Fibroblast of lung (primary cell): ENCODE results near the gene UBE3D.

Experiments used
- EZH2 ChIP-seq: IDR thresholded peaks from 2 replicates; pipeline ENCODE4 v1.5.1; 2012; ENCODE audit warnings: low read length, control low read depth, mild to moderate bottlenecking; ENCODE audit errors: missing control alignments
- TF ChIP-seq, protein P1 (sequence below), 2 donors: IDR thresholded peaks in 1 of 2; conservative IDR thresholded peaks in 1 of 2; 1 replicate in 1 of 2; 2 replicates in 1 of 2; pipeline ENCODE4 v1.5.1; 2011 to 2012; ENCODE audit warnings: low read length in 2 of 2, control low read depth in 1 of 2, inconsistent platforms in 1 of 2, low read depth in 1 of 2, mild to moderate bottlenecking in 1 of 2

DNA sequence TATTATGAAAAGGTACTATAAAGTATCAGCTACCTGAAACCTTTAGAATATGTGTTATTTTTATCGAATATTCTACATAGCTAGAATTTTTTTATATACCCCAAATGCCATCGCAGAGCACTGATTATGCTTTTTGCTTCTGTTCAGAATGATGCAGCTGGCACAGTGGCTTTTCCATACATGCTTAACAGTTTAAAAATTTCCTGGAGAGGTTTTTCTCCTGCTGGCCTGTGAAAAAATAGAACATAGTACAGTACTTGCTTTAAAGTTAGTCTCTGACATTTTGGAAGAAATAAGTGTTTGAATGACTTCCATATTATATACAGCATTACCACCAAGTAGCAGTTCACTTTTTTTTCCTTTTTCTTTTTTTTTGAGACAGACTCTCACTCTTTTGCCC is 7.1 kb upstream of the UBE3D start:
- TF ChIP-seq, protein P1, sequence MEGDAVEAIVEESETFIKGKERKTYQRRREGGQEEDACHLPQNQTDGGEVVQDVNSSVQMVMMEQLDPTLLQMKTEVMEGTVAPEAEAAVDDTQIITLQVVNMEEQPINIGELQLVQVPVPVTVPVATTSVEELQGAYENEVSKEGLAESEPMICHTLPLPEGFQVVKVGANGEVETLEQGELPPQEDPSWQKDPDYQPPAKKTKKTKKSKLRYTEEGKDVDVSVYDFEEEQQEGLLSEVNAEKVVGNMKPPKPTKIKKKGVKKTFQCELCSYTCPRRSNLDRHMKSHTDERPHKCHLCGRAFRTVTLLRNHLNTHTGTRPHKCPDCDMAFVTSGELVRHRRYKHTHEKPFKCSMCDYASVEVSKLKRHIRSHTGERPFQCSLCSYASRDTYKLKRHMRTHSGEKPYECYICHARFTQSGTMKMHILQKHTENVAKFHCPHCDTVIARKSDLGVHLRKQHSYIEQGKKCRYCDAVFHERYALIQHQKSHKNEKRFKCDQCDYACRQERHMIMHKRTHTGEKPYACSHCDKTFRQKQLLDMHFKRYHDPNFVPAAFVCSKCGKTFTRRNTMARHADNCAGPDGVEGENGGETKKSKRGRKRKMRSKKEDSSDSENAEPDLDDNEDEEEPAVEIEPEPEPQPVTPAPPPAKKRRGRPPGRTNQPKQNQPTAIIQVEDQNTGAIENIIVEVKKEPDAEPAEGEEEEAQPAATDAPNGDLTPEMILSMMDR (conservative IDR thresholded peaks at IDR 0.05 in 1 of 2, IDR thresholded peaks at IDR 0.05 in 1 of 2; ENCODE audit: low read depth in 1 of 2, low read length in 2 of 2) = no peak
- TF ChIP-seq EZH2 = no peak
